IPS-20b (cell line): Measurements from ENCODE around the gene KRTAP10-9.
"Not testable (repeated sequence)": the region's sequence is repeated elsewhere in the genome, so short reads cannot be mapped to it uniquely, and the experiment has no call there.

Source experiments
- H3K27ac ChIP-seq: one replicate; pipeline ENCODE4 v1.5.1; 2013; ENCODE audit warnings: low read length
- H3K27me3 ChIP-seq: 2 replicates; pipeline ENCODE4 v1.6.1; 2013; ENCODE audit warnings: mild to moderate bottlenecking, low read length, inconsistent platforms; ENCODE audit not compliant: insufficient read depth
- H3K36me3 ChIP-seq: 2 replicates; pipeline ENCODE4 v1.6.1; 2013; ENCODE audit warnings: low read depth, mild to moderate bottlenecking, inconsistent platforms, low read length, moderate library complexity; ENCODE audit not compliant: insufficient read depth
- H3K4me1 ChIP-seq: 2 replicates; pipeline ENCODE4 v1.6.1; 2013; ENCODE audit warnings: mild to moderate bottlenecking, control low read depth, inconsistent platforms, low read length, moderate library complexity; ENCODE audit not compliant: insufficient read depth
- H3K4me3 ChIP-seq: 2 replicates; pipeline ENCODE4 v1.5.1; 2013; ENCODE audit warnings: mild to moderate bottlenecking, low read length, inconsistent platforms
- H3K9ac ChIP-seq: 2 replicates; pipeline ENCODE4 v1.6.1; 2013; ENCODE audit warnings: low read depth, mild to moderate bottlenecking, inconsistent platforms, low read length, moderate library complexity
- H3K9me3 ChIP-seq: 2 replicates; pipeline ENCODE4 v1.6.1; 2013; ENCODE audit warnings: mild to moderate bottlenecking, low read depth, low read length, inconsistent platforms; ENCODE audit not compliant: insufficient read depth

KRTAP10-9 gene

GRCh38 chr21:44599264-44600029 lies 27.4 kb upstream of the KRTAP10-9 start:
- Histone ChIP-seq H3K9me3 (peaks cover 2% of the 10 kb centered on the region; the same call in 1 of the 2 replicates), H3K4me3 (no peak overlapping the region), H3K4me1 (peaks cover 5% of the 10 kb centered on the region; the same call in 1 of the 2 replicates), H3K27me3 (no peaks in the 10 kb centered on the region), H3K36me3 (no peaks in the 10 kb centered on the region), H3K9ac (no peak overlapping the region), H3K27ac (no peak overlapping the region)

- not testable (repeated sequence) for H3K4me3 ChIP-seq, H3K36me3 ChIP-seq, H3K27me3 ChIP-seq, H3K4me1 ChIP-seq, H3K27ac ChIP-seq, H3K9me3 ChIP-seq, H3K9ac ChIP-seq
Observed at GRCh38 chr21:44600118-44600978, 26.5 kb upstream of the KRTAP10-9 start, which contains the start of gene KRTAP10-7. Gene KRTAP10-7 (plus strand): TSS chr21:44600597. CDS start chr21:44600622, 25 bp downstream.

- H3K36me3 ChIP-seq, H3K27me3 ChIP-seq, H3K9me3 ChIP-seq, H3K4me3 ChIP-seq, H3K9ac ChIP-seq, H3K4me1 ChIP-seq, H3K27ac ChIP-seq: not testable (repeated sequence)
Observed at GRCh38 chr21:44601091-44601490, 25.8 kb upstream of the KRTAP10-9 start.

- no peaks in the 10 kb centered on the region for H3K27me3 ChIP-seq
- H3K27ac ChIP-seq = no peak overlapping the region
- H3K9me3 ChIP-seq = peaks cover 4% of the 10 kb centered on the region; the same call in 1 of the 2 replicates
- H3K4me3 ChIP-seq = no peak overlapping the region
- H3K9ac ChIP-seq = no peak overlapping the region
- peaks cover 5% of the 10 kb centered on the region; the same call in 1 of the 2 replicates for H3K4me1 ChIP-seq
- H3K36me3 ChIP-seq = no peaks in the 10 kb centered on the region
Observed at GRCh38 chr21:44601596-44602462, 25.1 kb upstream of the KRTAP10-9 start.

GRCh38 chr21:44602463-44602850 lies 24.4 kb upstream of the KRTAP10-9 start:
- H3K4me1 ChIP-seq = peaks cover 5% of the 10 kb centered on the region; the same call in 1 of the 2 replicates
- no peak overlapping the region for H3K9ac ChIP-seq
- peaks cover 4% of the 10 kb centered on the region; the same call in 1 of the 2 replicates for H3K9me3 ChIP-seq
- no peaks in the 10 kb centered on the region for H3K27me3 ChIP-seq
- no peak overlapping the region for H3K4me3 ChIP-seq
- H3K27ac ChIP-seq = no peak overlapping the region
- no peaks in the 10 kb centered on the region for H3K36me3 ChIP-seq

- H3K9ac ChIP-seq = no peak overlapping the region
- no peaks in the 10 kb centered on the region for H3K27me3 ChIP-seq
- H3K4me3 ChIP-seq = no peak overlapping the region
- H3K27ac ChIP-seq = no peak overlapping the region
- peaks cover 4% of the 10 kb centered on the region; the same call in 1 of the 2 replicates for H3K9me3 ChIP-seq
- H3K36me3 ChIP-seq = no peaks in the 10 kb centered on the region
- peaks cover 4% of the 10 kb centered on the region; the same call in 1 of the 2 replicates for H3K4me1 ChIP-seq
Observed at GRCh38 chr21:44603109-44603875, 23.6 kb upstream of the KRTAP10-9 start.

- H3K9me3 ChIP-seq = peaks cover 4% of the 10 kb centered on the region; the same call in 1 of the 2 replicates
- no peaks in the 10 kb centered on the region for H3K4me1 ChIP-seq
- H3K9ac ChIP-seq = no peak overlapping the region
- no peak overlapping the region for H3K4me3 ChIP-seq
- no peak overlapping the region for H3K27ac ChIP-seq
- H3K27me3 ChIP-seq = no peaks in the 10 kb centered on the region
- no peaks in the 10 kb centered on the region for H3K36me3 ChIP-seq
Observed at GRCh38 chr21:44603911-44604310, 23.0 kb upstream of the KRTAP10-9 start.

- no peak overlapping the region for H3K9ac ChIP-seq
- no peak overlapping the region for H3K4me3 ChIP-seq
- no peak overlapping the region for H3K27ac ChIP-seq
- no peaks in the 10 kb centered on the region for H3K4me1 ChIP-seq
- H3K9me3 ChIP-seq = peaks cover 18% of the 10 kb centered on the region
- no peaks in the 10 kb centered on the region for H3K36me3 ChIP-seq
- H3K27me3 ChIP-seq = no peaks in the 10 kb centered on the region
Observed at GRCh38 chr21:44606495-44606894, 20.4 kb upstream of the KRTAP10-9 start.

- H3K27me3 ChIP-seq = no peaks in the 10 kb centered on the region
- H3K9me3 ChIP-seq = peaks cover 22% of the 10 kb centered on the region
- no peak overlapping the region for H3K4me3 ChIP-seq
- no peak overlapping the region for H3K27ac ChIP-seq
- H3K9ac ChIP-seq = no peak overlapping the region
- no peaks in the 10 kb centered on the region for H3K4me1 ChIP-seq
- no peaks in the 10 kb centered on the region for H3K36me3 ChIP-seq
Observed at GRCh38 chr21:44609193-44609592, 17.7 kb upstream of the KRTAP10-9 start.

GRCh38 chr21:44610157-44610843 lies 16.6 kb upstream of the KRTAP10-9 start:
- not testable (repeated sequence) for H3K36me3 ChIP-seq, H3K9ac ChIP-seq, H3K4me3 ChIP-seq, H3K27ac ChIP-seq, H3K27me3 ChIP-seq, H3K4me1 ChIP-seq
- H3K9me3 ChIP-seq = peaks cover 18% of the 10 kb centered on the region
